HG02870 (cell line): Measurements from ENCODE around the gene EVI5L.
"Not testable (repeated sequence)": the region's sequence is repeated elsewhere in the genome, so short reads cannot be mapped to it uniquely, and the experiment has no call there.

Experiments
- ATAC-seq: cut with Tn5 transposase; IDR thresholded peaks from one replicate; pipeline ENCODE4 v1.9.1; 2021; ENCODE audit warnings: mild to moderate bottlenecking, moderate library complexity; ENCODE audit not compliant: unreplicated experiment

EVI5L gene

GRCh38 chr19:7871437-7872305 lies 41.7 kb downstream of the EVI5L start:
- ATAC-seq, result no peak

DNA sequence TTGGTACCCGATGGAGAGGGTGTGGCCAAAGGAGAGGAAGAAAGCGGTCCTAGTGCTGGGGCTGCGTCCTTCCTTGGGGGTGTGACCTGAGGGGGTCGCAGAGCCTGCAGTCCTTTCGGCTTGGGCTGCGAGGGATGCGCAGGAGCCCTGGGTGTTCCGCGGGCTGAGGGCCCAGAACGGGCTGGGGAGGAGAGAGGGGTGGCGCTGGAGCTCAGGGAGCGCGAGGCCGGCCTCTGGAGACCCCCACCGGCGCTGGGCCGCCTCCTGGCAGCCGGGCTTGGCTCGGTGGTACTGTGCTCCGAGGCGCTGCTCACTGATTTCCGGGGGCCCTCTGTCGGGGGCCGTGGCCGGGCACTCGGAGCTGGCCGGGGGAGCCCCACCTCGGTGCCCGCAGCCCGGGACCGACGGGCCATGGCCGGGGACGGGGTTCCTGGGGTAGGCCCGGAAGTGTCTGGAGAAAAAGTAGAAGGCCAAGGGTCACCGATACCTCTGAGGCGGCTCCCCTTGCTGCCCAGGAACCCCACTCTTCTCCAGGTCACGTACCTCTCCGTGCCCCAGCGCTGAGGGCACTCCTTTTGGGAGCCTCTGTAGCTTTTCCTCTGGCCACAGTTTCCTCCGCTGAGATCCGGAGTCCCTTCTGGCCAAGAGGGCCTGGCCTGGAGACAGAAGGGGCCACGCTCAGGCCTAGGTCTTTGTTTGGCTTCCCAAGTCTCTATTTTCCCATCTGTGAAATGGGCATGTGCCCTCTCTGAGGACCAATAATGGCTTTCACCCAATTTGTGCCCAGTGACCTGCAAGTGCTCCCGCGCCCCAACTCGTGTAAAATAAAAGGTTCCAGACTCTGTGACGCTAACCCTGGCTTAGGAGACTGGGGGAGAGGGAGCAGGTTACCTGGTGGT lies 42.5 kb downstream of the EVI5L start:
- ATAC-seq, result no peak

DNA sequence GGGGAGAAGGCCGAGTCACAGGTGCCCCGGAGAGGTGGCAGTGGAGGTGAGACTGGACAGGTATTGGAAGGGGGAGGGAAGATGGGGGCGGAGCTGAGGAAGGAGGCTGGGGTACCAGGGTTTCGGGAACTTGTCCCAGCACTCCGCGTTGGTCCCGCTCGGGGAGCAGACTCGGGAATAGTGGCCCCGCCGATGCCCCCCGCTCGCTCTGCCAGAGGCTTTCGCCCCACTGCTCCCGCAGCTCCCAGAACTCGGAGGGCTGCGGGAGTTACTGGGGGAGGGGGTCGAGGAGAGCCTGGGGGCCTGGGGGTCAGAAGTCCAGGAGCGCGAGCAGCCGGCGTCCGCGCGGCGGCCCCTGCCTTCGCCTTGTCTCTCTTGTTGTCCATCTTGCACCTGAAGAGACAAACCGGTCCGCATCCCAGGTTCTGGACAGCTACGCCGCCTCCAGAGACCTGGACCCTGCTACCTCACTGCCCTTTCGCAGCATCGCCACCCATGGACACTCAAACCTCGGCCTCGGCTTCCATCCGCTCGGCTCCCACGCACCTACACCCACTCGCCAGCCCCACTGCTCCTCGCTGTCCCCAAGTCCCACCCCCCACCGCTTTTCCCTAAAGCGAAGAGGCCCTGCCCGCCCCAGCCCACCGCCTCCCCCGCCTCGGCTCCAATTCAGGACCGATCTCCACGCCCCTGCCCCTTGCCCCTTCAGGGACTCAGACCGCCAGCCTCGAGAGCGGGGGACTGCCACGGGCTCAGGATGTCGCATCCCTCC lies 43.5 kb downstream of the EVI5L start:
- ATAC-seq, result no peak

DNA sequence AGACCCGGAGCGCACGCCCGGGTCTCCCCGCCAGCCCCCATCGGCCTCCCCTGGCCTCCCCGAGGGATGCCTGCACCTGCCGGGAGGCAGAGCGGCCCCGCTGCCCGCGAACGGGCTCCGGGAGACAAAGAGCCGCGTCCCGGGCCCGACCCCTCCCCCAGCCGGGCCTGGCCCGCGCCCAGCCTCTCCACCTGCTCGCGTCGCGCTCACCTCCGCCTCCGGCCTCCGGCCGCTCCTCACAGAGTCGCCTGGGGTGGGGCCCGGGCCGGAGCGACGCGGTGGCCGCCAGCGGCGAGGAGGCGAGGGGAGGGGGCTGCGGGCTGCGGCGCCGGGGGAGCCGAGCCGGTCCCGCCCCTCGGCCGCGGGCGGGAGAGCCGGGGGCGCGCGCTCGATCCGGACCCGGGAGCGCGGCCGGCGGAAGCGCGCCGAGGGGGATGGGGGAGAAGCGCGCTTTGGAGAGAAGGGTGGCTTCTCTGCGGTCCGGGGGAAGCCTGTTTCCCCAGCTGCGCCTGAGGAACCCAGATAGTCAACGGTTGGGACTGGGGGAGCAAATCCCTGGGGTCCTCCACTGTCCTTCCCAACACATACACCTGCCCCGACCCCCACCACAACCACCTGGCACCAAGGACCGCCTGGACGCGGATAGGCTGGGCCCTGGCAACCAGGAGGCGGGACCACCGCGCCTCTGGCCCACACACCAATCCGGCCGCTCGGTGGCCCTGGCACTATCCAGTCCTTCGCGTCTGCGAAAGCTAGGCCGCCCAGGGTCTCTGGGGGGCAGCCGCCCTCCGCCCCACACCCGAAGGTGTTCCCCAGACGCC lies 44.3 kb downstream of the EVI5L start, which contains the start of gene PRR36:
Gene PRR36 (minus strand): TSS at position 315 of the 821 bp plus-strand sequence. CDS start 701 bp downstream, outside the sequence.
- no peak for ATAC-seq

DNA sequence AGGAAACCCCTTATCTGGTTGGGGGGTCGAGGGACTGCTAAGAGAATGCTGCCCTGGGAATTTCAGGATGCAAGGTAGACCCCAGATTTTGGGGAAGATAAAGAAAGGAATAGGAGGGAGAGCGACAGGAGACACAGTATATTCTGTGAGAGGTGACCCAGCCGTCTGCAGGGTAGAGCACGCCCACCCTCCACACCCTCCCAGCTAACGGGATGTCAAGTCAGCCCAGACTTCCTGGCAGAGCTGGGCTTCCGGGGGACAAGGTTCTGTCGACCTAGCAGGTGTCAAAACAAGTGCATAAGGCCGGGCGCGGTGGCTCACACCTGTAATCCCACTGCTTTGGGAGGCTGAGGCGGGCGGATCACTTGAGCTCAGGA lies 44.9 kb downstream of the EVI5L start:
- no peak for ATAC-seq

DNA sequence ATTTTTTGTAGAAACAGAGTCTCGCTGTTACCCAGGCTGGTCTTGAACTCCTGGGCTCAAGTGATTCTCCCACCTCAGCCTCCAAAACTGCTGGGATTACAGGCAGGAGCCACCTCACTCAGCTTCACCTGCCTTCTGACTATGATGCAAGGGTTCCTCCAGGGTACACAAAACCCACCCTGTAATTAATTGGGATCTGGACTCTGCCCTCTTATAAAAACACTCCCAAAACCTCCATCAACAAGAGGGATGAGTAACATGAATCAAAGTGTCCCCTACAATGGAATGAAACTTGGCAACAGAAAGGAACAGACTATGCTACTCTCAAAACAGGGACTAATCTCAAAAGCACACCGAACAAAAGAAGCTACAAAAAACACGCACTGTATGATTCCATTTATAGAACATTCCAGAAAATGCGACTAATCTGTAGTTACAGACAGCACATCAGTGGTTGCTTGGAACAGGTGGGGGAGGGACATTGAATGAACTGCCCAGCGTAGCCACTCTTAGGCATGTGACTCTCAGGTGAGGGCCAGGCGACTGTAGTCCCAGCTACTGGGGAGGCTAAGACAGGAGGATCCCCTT lies 47.3 kb downstream of the EVI5L start:
- ATAC-seq, result no peak

DNA sequence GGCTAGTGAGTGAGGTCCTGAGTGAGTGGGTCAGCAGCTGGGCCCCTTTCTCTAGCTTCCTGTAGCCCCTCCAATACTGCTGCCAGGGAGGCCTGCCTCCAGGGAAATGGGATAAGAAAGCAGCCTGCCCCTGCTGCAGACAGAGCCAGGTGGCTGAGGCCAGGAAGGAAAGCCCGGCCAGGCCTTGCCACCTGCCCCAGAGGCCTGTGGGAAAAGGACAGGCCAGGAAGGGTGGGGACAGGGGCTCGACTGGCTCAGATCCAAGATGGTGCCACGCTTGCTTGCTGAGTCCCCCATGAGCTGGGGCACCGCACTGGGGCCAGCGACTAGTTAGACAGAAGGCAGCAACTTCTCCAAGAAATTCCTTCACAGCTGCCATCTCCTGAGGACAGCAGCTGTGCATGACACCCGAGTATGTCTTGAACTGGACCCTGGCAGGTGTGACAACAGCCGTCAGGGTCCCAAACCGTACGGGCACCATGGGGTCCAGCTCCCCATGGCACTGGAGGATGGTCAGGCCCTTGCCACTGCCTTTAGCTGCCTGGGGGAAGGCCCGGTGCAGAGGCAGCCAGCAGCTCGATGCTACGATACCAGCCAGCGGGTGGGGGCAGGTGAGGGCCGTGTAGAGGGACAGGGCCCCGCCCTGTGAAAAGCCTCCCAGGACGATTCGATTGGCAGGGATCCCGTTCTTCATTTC lies 49.2 kb downstream of the EVI5L start:
- no peak for ATAC-seq

- ATAC-seq, result no peak
Measured at GRCh38 chr19:7879836-7880235, 49.8 kb downstream of the EVI5L start.

GRCh38 chr19:7881910-7882309 lies 51.9 kb downstream of the EVI5L start:
- ATAC-seq, result no peak

DNA sequence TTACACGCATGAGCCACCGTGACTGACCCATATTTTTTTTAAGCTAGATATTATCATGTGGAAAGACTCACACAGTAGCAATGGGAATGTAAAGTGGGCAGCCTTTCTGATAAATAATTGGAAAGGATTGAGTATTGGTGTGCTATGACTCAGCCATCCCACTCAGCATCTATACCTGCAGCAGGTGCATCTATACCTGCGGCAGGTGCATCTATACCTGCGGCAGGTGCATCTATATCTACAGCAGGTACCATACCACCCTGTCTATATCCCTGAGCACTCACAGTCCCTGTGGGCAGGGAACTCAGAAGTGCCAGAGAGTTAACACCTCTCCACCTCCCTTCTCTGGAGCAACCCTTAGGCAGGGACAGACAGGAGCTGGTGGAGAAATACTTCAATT lies 53.1 kb downstream of the EVI5L start:
- no peak for ATAC-seq

GRCh38 chr19:7883796-7884570 lies 54.0 kb downstream of the EVI5L start:
- ATAC-seq, result no peak

DNA sequence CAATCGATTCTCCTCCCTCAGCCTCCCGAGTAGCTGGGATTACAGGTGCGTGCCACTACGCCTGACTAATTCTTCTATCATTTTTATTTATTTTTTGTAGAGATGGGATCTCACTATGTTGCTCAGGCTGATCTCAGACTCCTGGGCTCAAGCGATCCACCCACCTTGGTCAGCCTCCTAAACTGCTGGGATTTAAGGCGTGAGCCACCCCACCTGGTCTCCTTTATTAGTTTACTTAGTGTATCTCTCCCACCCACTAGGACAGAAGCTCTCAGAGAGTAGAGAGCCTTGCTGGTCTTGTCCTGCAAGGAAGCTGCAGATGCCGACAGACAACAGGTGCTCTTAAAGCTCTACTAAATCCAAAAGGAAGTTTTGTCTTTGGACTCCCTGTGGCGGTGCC lies 55.8 kb downstream of the EVI5L start:
- ATAC-seq, result no peak

- ATAC-seq, result no peak
Measured at GRCh38 chr19:7887408-7888144, 57.6 kb downstream of the EVI5L start.

- ATAC-seq, result no peak
Measured at GRCh38 chr19:7888145-7888825, 58.3 kb downstream of the EVI5L start, which contains the start of gene LRRC8E. Gene LRRC8E, plus strand, starts transcription at chr19:7888510. Its CDS starts 7,094 bp downstream, at chr19:7895604.

DNA sequence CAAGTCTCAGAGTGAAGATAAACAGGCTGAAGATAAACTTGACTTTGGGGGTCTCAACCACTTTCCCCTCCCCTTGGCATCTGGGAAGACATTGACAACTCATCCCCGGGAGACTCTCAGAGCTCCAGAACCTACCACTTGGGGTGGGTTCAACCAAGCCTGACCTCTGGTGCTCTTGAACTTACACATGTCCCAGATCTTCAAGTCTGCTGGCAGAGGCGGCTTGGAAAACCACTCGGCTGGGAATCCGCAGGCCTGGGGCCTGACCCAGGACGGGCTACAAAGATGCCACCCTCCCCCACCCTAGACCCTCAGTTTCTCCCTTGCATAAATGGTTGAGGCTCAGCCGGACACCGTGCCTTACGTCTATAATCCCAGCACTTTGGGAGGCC lies 58.8 kb downstream of the EVI5L start:
- no peak for ATAC-seq

GRCh38 chr19:7893362-7894101 lies 63.5 kb downstream of the EVI5L start:
- not testable (repeated sequence) for ATAC-seq
